Calu3 (cell line): Measurements from ENCODE around the gene RANBP3L. TPM values are rescaled to one million over a fixed set of nuclear protein-coding genes. Genes with fewer than 3 reads are reported as not detected.
"Not testable (repeated sequence)": the region's sequence is repeated elsewhere in the genome, so short reads cannot be mapped to it uniquely, and the experiment has no call there.

ENCODE experiments used
- BruUV-seq: library from RNA; stranded (reverse); fragments of 400-500 nt; replicated peaks from 2 replicates; lab custom pipeline; 2021; lab: Mats Ljungman, UMichigan
- CTCF ChIA-PET: fragments of 300-600 bp; sonication (Branson Sonifier 250); formaldehyde crosslinking; loops from one replicate; lab custom pipeline; 2022; ENCODE audit warnings: antibody characterized with exemption; lab: Charles Lee
- DNase-seq: peaks from one replicate; pipeline ENCODE4 v3.0.0; 2022
- H3K27ac Mint-ChIP-seq: one replicate; pipeline ENCODE4 v1.8.0; 2022; ENCODE audit warnings: mixed read lengths; ENCODE audit not compliant: unreplicated experiment
- H3K27me3 Mint-ChIP-seq: one replicate; pipeline ENCODE4 v1.8.0; 2022; ENCODE audit warnings: mixed read lengths; ENCODE audit not compliant: unreplicated experiment
- H3K36me3 Mint-ChIP-seq: one replicate; pipeline ENCODE4 v1.8.0; 2022; ENCODE audit warnings: mild to moderate bottlenecking, moderate library complexity, mixed read lengths; ENCODE audit not compliant: insufficient read depth, unreplicated experiment
- H3K4me1 Mint-ChIP-seq: one replicate; pipeline ENCODE4 v1.8.0; 2022; ENCODE audit warnings: mild to moderate bottlenecking, low read depth, mixed read lengths; ENCODE audit not compliant: unreplicated experiment
- H3K4me3 Mint-ChIP-seq: one replicate; pipeline ENCODE4 v1.8.0; 2022; ENCODE audit warnings: mild to moderate bottlenecking, low read depth, moderate library complexity, mixed read lengths; ENCODE audit not compliant: unreplicated experiment
- H3K9me3 Mint-ChIP-seq: one replicate; pipeline ENCODE4 v1.8.0; 2022; ENCODE audit warnings: low read depth, mixed read lengths; ENCODE audit not compliant: unreplicated experiment
- intact Hi-C: fragments of 100-400 bp; cut with micrococcal nuclease; formaldehyde crosslinking; loops from one replicate; pipeline ENCODE4 v1.10.0; 2022; ENCODE audit not compliant: unreplicated experiment
- total RNA-seq: library from RNA; stranded (reverse); gene quantifications from 2 replicates; pipeline ENCODE4 v1.2.3, GENCODE V29; 2022
- TF ChIP-seq, protein P1 (sequence below): fragments of 200-600 bp; IDR thresholded peaks from one replicate; pipeline ENCODE4 v1.8.0; 2022; ENCODE audit warnings: antibody characterized with exemption; ENCODE audit not compliant: unreplicated experiment

The RANBP3L gene
- total RNA-seq, 1 experiment from 2014 or later = not detected

DNA sequence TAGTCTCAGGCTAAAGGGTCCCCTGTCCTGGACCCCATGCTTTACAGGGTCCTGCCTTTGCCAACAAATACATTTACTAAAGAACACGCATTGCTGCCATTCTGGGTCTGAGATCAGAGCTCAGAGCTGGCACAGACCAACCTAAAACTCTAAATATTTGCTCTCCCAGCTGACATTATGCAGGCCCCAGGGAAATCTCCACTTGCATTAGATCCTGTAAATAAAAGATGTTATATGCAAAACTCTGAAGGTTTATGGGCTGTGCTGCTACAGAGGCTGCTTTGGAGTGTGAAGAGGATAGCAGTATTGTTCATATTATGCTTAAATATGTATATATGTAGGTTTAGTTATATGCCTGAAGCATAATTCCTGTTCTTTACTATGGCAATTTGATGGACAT, 35.9 kb upstream of the RANBP3L start:
- no peaks in the 10 kb centered on the region for H3K9me3 Mint-ChIP-seq

DNA sequence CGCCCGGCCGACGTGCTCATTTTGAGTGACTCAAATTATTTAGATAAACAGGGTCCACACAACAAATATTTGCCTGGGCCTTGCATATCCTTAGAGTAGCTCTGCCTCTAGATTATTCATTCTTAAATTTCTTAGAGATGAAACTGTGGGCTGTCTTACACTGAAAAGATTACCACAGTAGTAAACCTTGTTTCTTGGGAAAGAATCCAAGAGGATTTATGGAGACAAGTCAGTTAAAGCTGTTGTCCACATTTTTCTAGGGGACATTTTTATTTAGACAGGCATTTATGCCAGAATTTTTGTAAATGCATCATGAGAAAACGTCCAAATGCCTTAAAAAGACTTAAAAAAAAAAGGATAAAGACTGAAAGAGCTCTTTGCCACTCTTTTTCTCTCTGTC, 32.6 kb upstream of the RANBP3L start:
- CTCF ChIA-PET = no interaction called here
- no peaks in the 10 kb centered on the region for H3K36me3 Mint-ChIP-seq
- no peak overlapping the region for H3K27ac Mint-ChIP-seq
- BruUV-seq = no TSS peak
- H3K4me1 Mint-ChIP-seq = no peaks in the 10 kb centered on the region
- intact Hi-C loops = no loop called here
- TF ChIP-seq, protein P1, sequence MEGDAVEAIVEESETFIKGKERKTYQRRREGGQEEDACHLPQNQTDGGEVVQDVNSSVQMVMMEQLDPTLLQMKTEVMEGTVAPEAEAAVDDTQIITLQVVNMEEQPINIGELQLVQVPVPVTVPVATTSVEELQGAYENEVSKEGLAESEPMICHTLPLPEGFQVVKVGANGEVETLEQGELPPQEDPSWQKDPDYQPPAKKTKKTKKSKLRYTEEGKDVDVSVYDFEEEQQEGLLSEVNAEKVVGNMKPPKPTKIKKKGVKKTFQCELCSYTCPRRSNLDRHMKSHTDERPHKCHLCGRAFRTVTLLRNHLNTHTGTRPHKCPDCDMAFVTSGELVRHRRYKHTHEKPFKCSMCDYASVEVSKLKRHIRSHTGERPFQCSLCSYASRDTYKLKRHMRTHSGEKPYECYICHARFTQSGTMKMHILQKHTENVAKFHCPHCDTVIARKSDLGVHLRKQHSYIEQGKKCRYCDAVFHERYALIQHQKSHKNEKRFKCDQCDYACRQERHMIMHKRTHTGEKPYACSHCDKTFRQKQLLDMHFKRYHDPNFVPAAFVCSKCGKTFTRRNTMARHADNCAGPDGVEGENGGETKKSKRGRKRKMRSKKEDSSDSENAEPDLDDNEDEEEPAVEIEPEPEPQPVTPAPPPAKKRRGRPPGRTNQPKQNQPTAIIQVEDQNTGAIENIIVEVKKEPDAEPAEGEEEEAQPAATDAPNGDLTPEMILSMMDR = no peak
- DNase-seq = no peak
- no peak overlapping the region for H3K4me3 Mint-ChIP-seq
- peaks cover 2% of the 10 kb centered on the region for H3K27me3 Mint-ChIP-seq
- H3K9me3 Mint-ChIP-seq = peaks cover 3% of the 10 kb centered on the region

More for the DNA sequence above, 35.9 kb upstream of the RANBP3L start:
- CTCF ChIA-PET = no interaction called here
- TF ChIP-seq, protein P1 = no peak
- intact Hi-C loops = no loop called here
- no peak for DNase-seq
- Mint-ChIP-seq H3K4me3 (no peak overlapping the region), H3K4me1 (no peaks in the 10 kb centered on the region), H3K27ac (no peak overlapping the region), H3K27me3 (peaks cover 21% of the 10 kb centered on the region), H3K36me3 (no peaks in the 10 kb centered on the region)
- BruUV-seq = no TSS peak

DNA sequence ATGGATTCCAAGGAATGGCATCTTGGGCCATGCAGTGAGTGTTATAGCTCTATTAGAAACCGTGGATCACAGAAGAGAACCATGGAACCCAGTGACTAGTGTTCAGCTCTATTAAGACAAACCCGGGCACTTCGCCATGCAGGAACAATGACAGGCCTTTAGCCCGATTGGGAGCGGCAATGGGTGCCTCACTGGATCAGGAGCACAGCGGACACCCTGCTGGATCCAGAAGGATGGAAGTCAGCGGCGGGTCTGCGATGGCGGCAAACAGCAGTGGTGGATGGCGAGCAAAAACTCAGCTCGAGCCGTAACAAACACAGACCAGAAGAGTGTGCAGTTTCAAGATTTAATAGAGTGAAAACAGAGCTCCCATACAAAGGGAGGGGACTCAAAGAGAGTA, 31.0 kb upstream of the RANBP3L start:
- H3K9me3 Mint-ChIP-seq, H3K4me3 Mint-ChIP-seq, H3K27me3 Mint-ChIP-seq, H3K36me3 Mint-ChIP-seq, intact Hi-C loops, BruUV-seq, H3K4me1 Mint-ChIP-seq, DNase-seq, CTCF ChIA-PET, H3K27ac Mint-ChIP-seq: not testable (repeated sequence)

DNA sequence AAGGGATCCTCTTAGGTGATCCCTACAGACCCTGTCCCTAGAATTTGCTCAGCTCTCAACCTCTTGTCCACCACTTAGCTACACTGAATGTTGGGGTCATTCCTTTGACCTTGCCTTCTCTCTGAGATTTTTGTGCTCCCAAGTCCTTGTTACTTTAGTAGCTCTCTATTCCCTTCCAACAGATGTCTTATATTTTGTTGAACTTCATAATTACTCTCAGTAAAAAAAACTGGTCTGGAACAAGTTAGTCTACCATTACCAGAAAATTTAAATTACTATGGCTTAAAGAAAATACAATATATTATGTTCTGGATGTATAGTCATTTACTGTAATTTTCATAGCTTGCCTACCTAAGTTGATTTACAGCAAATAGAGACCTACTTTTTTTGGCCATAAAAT, 23.5 kb upstream of the RANBP3L start:
- CTCF ChIA-PET = no interaction called here
- H3K27ac Mint-ChIP-seq = no peak overlapping the region
- BruUV-seq = no TSS peak
- peaks cover 22% of the 10 kb centered on the region for H3K27me3 Mint-ChIP-seq
- TF ChIP-seq, protein P1 = no peak
- no peaks in the 10 kb centered on the region for H3K9me3 Mint-ChIP-seq
- no peaks in the 10 kb centered on the region for H3K4me1 Mint-ChIP-seq
- no peaks in the 10 kb centered on the region for H3K36me3 Mint-ChIP-seq
- no peak for DNase-seq
- H3K4me3 Mint-ChIP-seq = no peak overlapping the region
- intact Hi-C loops = loop anchor here (1.0 kb wide), 1 partner anchor 19 kb away; no protein-coding TSS in a partner anchor

DNA sequence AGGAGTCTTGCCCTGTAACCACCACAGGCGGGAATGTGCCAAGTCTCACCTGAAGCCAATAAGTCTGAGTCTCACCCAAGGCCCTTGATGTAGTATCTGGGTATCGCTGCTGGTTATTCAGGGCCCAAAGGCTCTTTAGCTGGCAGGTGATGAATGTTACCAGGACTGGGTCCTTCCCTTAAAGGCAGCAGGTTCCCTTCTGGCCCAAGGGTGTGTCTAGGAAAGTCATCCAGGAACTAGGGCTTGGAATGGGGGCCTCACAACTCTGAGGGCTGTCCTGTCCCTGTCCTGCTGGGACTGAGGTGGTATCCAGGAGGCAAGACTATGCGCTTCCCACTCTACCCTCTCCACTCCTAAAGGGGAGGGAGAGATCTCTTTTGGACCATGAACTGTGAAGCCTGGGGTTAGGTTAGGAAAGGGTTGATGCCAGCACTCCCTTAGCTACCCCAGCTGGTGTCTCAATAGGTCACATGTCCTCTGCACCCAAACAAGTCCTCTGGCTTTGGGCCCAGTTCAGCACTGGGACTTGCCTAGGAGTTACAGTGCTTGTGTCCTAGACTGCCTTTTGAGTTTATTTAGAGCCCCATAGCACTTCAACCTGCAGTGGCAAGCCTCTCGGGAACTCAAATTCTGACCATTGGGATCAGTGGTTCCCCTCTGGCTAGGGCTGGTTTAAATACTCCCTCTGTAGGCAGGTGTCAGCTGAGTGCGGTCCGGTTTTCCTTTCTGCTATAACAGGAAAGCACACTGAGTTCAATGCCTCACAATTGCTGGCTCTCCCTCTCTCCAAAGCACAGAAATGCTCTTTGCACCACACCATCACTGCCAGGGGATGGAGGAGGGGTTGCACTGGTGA, 22.5 kb upstream of the RANBP3L start:
- CTCF ChIA-PET = no interaction called here

More for the DNA sequence above, 22.5 kb upstream of the RANBP3L start:
- Mint-ChIP-seq H3K9me3 (no peaks in the 10 kb centered on the region), H3K27ac (no peak overlapping the region), H3K4me1 (no peaks in the 10 kb centered on the region), H3K36me3 (no peaks in the 10 kb centered on the region), H3K27me3 (peaks cover 28% of the 10 kb centered on the region), H3K4me3 (no peak overlapping the region)
- no peak for DNase-seq
- intact Hi-C loops = no loop called here
- no TSS peak for BruUV-seq
- TF ChIP-seq, protein P1 = no peak
